Measurements from ENCODE around the gene SEC24D.
"Not testable (repeated sequence)": the region's sequence is repeated elsewhere in the genome, so short reads cannot be mapped to it uniquely, and the experiment has no call there.

The SEC24D gene

DNA sequence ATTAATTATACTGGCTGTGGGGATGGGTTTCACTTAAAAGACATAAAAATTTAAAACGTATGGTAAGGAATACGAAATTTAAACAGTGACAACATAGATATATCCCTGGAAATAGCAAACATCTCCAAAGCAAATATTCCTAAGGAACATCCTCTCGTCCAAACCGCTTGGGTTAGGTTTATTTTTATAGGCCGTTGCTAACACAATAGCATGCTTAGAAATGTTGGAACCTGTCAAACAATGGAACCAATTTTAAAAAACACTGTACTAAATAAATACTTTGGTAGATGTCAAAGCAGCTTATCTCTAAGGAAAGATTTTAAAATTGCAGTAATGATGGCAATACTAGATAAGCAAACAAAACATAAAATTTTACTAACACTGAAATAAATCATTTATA is 45.4 kb downstream of the SEC24D start:
- H3K27me3 ChIP-seq (ENCODE audit: control insufficient read depth, insufficient read depth, low read length): no peaks in the 10 kb centered on the region
- H3K9me3 ChIP-seq (ENCODE audit: control insufficient read depth, insufficient read depth, low read length): no peaks in the 10 kb centered on the region
- DNase-seq (ENCODE audit: low read depth, low spot score): no peak
- H3K4me3 ChIP-seq (ENCODE audit: low read length): no peak overlapping the region
- H3K4me1 ChIP-seq (ENCODE audit: control insufficient read depth, insufficient read depth, low read length): no peaks in the 10 kb centered on the region
- no peak overlapping the region for H3K27ac ChIP-seq (ENCODE audit: low read length)
- no CpG with 5 or more reads among the region's 5 CpGs for WGBS (ENCODE audit: insufficient coverage, insufficient read length)
- no peaks in the 10 kb centered on the region; the same call in 1 of the 2 replicates for H3K36me3 ChIP-seq (ENCODE audit: control insufficient read depth, insufficient read depth, low read length)

DNA sequence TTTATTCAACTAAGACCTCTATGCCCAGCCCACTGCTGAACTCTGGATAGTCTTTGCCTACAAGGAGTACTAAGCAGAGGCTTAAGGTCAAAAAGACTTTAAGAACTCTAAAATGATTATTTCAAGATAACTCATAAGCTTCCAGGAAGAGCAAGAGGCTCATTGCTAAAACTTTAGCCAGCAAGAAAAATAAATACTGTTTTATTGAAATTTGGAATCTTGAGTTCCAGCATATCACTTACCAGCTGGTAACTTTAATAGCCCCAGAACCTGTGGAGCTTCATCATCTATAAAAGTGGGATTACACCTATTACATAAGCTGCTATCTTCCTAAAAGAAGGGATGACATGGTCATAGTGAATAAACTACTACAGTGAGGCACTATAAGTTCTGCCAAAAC is 47.0 kb downstream of the SEC24D start:
- Histone ChIP-seq H3K36me3 (ENCODE audit: control insufficient read depth, insufficient read depth, low read length) (no peaks in the 10 kb centered on the region), H3K4me3 (ENCODE audit: low read length) (no peak overlapping the region), H3K27ac (ENCODE audit: low read length) (no peak overlapping the region), H3K4me1 (ENCODE audit: control insufficient read depth, insufficient read depth, low read length) (no peaks in the 10 kb centered on the region), H3K27me3 (ENCODE audit: control insufficient read depth, insufficient read depth, low read length) (no peaks in the 10 kb centered on the region), H3K9me3 (ENCODE audit: control insufficient read depth, insufficient read depth, low read length) (no peaks in the 10 kb centered on the region)
- DNase-seq (ENCODE audit: low read depth, low spot score): no peak

DNA sequence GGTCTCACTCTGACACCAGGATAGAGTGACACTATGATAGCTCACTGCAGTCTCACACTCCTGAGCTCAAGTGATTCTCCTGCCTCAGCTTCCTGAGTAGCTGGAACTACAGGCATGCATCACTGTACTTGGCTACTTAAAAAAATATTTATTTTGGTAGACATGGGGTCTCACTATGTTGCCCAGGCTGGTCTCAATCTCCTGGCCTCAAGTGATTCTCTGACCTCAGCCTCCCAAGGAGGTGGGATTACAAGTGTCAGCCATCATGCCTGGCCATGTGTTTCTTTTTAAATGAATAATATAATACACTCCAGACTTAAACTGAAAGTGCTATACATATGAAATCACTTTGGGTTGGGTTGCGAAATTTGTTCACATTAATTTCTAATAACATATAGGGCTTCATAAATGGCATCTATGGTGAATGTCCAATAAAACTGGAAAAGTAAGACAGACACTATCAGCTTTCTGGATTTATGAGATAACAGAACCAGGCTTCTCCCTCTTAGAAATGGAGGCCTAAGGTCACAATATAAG is 48.0 kb downstream of the SEC24D start:
- no CpG with 5 or more reads among the region's 1 CpG for WGBS (ENCODE audit: insufficient coverage, insufficient read length)
- Histone ChIP-seq H3K36me3 (ENCODE audit: control insufficient read depth, insufficient read depth, low read length) (peaks cover 2% of the 10 kb centered on the region; the same call in 1 of the 2 replicates), H3K9me3 (ENCODE audit: control insufficient read depth, insufficient read depth, low read length) (no peaks in the 10 kb centered on the region), H3K27me3 (ENCODE audit: control insufficient read depth, insufficient read depth, low read length) (no peaks in the 10 kb centered on the region), H3K4me3 (ENCODE audit: low read length) (no peak overlapping the region), H3K4me1 (ENCODE audit: control insufficient read depth, insufficient read depth, low read length) (no peaks in the 10 kb centered on the region), H3K27ac (ENCODE audit: low read length) (no peak overlapping the region)
- DNase-seq (ENCODE audit: low read depth, low spot score): no peak

DNA sequence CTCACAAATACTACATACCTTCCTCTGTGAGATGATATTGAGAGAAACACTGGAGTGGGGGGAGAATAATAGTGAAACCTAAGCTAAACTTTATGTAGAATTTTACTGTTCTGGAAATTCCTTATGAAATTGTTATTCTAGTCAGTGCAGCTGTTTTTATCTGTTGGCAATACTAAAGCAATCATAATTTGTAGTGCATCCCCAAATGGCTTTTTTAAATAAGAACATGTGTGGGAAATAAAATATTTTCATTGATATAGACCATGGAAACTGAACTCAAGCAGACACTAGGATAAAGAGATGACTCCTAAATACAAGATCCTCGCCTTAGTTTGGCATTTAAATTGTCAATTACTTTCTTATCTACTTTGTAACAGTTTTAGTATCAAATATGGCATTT is 51.1 kb downstream of the SEC24D start:
- Histone ChIP-seq H3K4me3 (ENCODE audit: low read length) (no peak overlapping the region), H3K27me3 (ENCODE audit: control insufficient read depth, insufficient read depth, low read length) (no peaks in the 10 kb centered on the region), H3K36me3 (ENCODE audit: control insufficient read depth, insufficient read depth, low read length) (peaks cover 5% of the 10 kb centered on the region; the same call in 1 of the 2 replicates), H3K4me1 (ENCODE audit: control insufficient read depth, insufficient read depth, low read length) (no peaks in the 10 kb centered on the region), H3K9me3 (ENCODE audit: control insufficient read depth, insufficient read depth, low read length) (no peaks in the 10 kb centered on the region), H3K27ac (ENCODE audit: low read length) (no peak overlapping the region)
- DNase-seq (ENCODE audit: low read depth, low spot score): no peak
- WGBS (ENCODE audit: insufficient coverage, insufficient read length): no CpG with 5 or more reads among the region's 1 CpG

DNA sequence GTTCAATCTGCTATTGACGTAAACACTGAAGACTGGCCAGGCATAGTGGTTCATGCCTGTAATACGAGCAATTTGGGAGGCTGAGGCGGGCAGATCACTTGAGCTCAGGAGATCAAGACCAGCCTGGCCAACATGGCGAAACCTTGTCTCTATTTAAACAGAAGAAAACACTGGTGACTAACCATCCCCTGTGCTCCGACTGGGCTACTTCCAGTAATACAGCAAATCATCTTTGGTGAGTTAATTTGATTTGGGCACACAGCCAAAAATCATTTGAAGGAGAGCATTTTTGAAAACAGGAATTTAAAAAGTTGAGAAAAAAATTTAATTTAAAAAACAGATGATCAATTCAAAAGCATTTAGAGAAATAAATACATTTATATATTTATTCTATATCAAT is 52.0 kb downstream of the SEC24D start:
- Histone ChIP-seq H3K9me3 (ENCODE audit: control insufficient read depth, insufficient read depth, low read length) (no peaks in the 10 kb centered on the region), H3K27me3 (ENCODE audit: control insufficient read depth, insufficient read depth, low read length) (no peaks in the 10 kb centered on the region), H3K36me3 (ENCODE audit: control insufficient read depth, insufficient read depth, low read length) (peaks cover 5% of the 10 kb centered on the region; the same call in 1 of the 2 replicates), H3K4me3 (ENCODE audit: low read length) (no peak overlapping the region), H3K4me1 (ENCODE audit: control insufficient read depth, insufficient read depth, low read length) (no peaks in the 10 kb centered on the region), H3K27ac (ENCODE audit: low read length) (no peak overlapping the region)
- DNase-seq (ENCODE audit: low read depth, low spot score): no peak
- no CpG with 5 or more reads among the region's 5 CpGs for WGBS (ENCODE audit: insufficient coverage, insufficient read length)

DNA sequence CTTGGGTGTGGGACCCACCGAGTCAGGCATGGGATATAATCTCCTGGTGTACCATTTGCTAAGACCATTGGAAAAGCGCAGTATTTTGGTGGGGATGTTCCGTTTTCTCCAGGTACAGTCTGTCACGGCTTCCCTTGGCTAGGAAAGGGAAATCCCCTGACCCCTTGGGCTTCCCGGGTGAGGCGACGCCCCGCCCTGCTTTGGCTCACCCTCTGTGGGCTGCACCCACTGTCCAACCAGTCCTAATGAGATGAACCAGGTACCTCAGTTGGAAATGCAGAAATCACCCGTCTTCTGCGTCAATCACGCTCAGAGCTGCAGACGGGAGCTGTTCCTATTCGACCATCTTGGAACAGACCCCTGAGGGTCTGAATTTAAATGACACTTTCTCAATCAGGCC is 53.0 kb downstream of the SEC24D start:
- H3K36me3 ChIP-seq (ENCODE audit: control insufficient read depth, insufficient read depth, low read length); DNase-seq (ENCODE audit: low read depth, low spot score); H3K4me1 ChIP-seq (ENCODE audit: control insufficient read depth, insufficient read depth, low read length); H3K4me3 ChIP-seq (ENCODE audit: low read length); H3K9me3 ChIP-seq (ENCODE audit: control insufficient read depth, insufficient read depth, low read length); H3K27ac ChIP-seq (ENCODE audit: low read length); H3K27me3 ChIP-seq (ENCODE audit: control insufficient read depth, insufficient read depth, low read length): not testable (repeated sequence)
- WGBS (ENCODE audit: insufficient coverage, insufficient read length): no CpG with 5 or more reads among the region's 13 CpGs

DNA sequence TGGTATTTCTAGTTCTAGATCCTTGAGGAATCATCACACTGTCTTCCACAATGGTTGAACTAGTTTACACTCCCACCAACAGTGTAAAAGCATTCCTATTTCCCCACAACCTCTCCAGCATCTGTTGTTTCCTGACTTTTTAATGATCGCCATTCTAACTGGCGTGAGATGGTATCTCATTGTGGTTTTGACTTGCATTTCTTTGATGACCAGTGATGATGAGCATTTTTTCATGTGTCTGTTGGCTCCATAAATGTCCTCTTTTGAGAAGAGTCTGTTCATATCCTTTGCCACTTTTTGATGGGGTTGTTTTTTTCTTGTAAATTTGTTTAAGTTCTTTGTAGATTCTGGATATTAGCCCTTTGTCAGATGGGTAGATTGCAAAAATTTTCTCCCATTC is 58.3 kb downstream of the SEC24D start:
- not testable (repeated sequence) for H3K27me3 ChIP-seq (ENCODE audit: control insufficient read depth, insufficient read depth, low read length); H3K9me3 ChIP-seq (ENCODE audit: control insufficient read depth, insufficient read depth, low read length); H3K4me1 ChIP-seq (ENCODE audit: control insufficient read depth, insufficient read depth, low read length); H3K27ac ChIP-seq (ENCODE audit: low read length); H3K36me3 ChIP-seq (ENCODE audit: control insufficient read depth, insufficient read depth, low read length); DNase-seq (ENCODE audit: low read depth, low spot score); H3K4me3 ChIP-seq (ENCODE audit: low read length)
- WGBS (ENCODE audit: insufficient coverage, insufficient read length): no CpG with 5 or more reads among the region's 2 CpGs

DNA sequence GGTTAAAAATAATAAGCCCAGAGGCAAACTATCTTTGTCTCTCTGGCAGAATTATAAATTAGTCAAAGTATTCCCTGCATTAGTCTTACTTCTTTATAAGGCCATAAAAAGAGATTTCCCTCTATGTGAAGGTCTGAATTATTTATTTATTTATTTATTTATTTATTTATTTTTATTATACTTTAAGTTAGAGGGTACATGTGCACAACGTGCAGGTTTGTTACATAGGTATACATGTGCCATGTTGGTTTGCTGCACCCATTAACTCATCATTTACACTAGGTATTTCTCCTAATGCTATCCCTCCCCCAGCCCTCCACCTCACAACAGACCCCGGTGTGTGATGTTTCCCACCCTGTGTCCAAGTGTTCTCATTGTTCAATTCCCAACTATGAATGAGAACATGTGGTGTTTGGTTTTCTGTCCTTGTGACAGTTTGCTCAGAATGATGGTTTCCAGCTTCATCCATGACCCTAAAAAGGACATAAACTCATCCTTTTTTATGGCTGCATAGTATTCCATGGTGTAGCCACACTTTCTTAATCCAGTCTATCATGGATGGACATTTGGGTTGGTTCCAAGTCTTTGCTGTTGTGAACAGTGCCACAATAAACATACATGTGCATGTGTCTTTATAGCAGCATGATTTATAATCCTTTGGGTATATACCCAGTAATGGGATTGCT is 58.8 kb downstream of the SEC24D start:
- not testable (repeated sequence) for H3K36me3 ChIP-seq (ENCODE audit: control insufficient read depth, insufficient read depth, low read length); H3K9me3 ChIP-seq (ENCODE audit: control insufficient read depth, insufficient read depth, low read length); H3K4me1 ChIP-seq (ENCODE audit: control insufficient read depth, insufficient read depth, low read length); DNase-seq (ENCODE audit: low read depth, low spot score); H3K27me3 ChIP-seq (ENCODE audit: control insufficient read depth, insufficient read depth, low read length); H3K4me3 ChIP-seq (ENCODE audit: low read length); H3K27ac ChIP-seq (ENCODE audit: low read length)
- no CpG with 5 or more reads among the region's 2 CpGs for WGBS (ENCODE audit: insufficient coverage, insufficient read length)

DNA sequence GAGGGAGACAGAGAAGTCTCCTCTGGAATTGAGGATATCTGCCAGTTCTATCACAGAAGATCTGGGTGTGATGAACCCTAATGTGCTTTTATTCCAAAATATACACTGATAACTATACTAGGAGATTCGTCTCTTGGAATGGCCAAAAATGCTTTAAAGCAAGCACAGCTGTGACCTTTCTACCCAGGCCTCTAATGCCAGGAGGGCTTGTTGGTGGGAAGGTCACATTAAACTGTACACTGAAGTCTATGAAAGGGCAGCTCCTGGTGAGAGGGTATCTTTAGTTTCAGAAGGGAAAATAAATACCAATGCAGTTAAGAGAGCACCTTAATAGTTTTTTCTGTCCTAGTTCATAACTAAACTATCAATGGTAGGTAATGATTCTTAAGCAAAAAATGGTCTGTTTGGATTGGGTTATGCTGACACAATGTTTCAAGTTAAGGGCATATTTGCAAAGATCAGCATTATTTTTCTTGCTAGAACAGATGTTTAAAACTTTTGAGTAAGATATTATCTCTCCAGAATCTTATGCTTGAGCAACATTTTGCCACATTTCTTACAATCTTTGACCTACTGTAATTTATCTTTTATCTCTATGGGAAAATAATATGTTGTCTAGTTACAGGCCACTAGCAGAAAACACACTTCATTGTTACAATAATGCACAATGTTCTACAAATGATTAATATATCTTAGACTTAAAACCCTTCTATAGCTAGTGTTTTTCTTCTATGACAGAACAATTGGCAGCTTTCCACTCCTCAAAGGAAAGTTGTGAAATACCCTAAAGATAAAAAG is 59.6 kb downstream of the SEC24D start:
- WGBS (ENCODE audit: insufficient coverage, insufficient read length): no CpG with 5 or more reads among the region's 1 CpG
- Histone ChIP-seq H3K27ac (ENCODE audit: low read length) (no peak overlapping the region), H3K36me3 (ENCODE audit: control insufficient read depth, insufficient read depth, low read length) (no peaks in the 10 kb centered on the region), H3K27me3 (ENCODE audit: control insufficient read depth, insufficient read depth, low read length) (no peaks in the 10 kb centered on the region), H3K9me3 (ENCODE audit: control insufficient read depth, insufficient read depth, low read length) (no peaks in the 10 kb centered on the region), H3K4me3 (ENCODE audit: low read length) (no peak overlapping the region), H3K4me1 (ENCODE audit: control insufficient read depth, insufficient read depth, low read length) (no peaks in the 10 kb centered on the region)
- DNase-seq (ENCODE audit: low read depth, low spot score): no peak

DNA sequence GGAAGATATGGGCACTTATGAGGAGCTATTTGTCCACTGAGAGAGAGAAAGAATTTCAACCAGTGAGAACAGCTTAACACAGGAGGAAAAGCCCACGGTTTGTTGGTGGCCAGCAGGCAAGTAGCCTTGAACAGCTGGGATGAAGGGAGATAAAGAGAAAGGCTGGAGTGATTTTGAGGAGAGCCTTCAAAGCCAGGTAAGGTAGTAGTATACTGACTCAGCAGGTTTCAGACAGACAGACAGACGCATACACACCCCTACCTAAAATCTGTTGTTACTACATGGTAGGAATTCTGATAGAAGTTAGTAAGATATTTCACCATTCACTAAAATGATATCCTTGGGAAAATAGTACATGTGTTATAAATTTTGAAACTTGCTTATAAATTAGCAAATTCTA is 60.5 kb downstream of the SEC24D start:
- Histone ChIP-seq H3K4me3 (ENCODE audit: low read length) (no peak overlapping the region), H3K27me3 (ENCODE audit: control insufficient read depth, insufficient read depth, low read length) (no peaks in the 10 kb centered on the region), H3K4me1 (ENCODE audit: control insufficient read depth, insufficient read depth, low read length) (no peaks in the 10 kb centered on the region), H3K36me3 (ENCODE audit: control insufficient read depth, insufficient read depth, low read length) (no peaks in the 10 kb centered on the region), H3K27ac (ENCODE audit: low read length) (no peak overlapping the region), H3K9me3 (ENCODE audit: control insufficient read depth, insufficient read depth, low read length) (no peaks in the 10 kb centered on the region)
- DNase-seq (ENCODE audit: low read depth, low spot score): no peak
- no CpG with 5 or more reads among the region's 2 CpGs for WGBS (ENCODE audit: insufficient coverage, insufficient read length)
